ENCODE measurements around the gene LAMA2. TPM values are rescaled to one million over a fixed set of nuclear protein-coding genes. Genes with fewer than 3 reads are reported as not detected.

The LAMA2 gene
- total and polyA plus RNA-seq, 4 donors = 5.2 to 105 (median 45.9) TPM

GRCh38 chr6:129135451-129135850 is 252.5 kb downstream of the LAMA2 start:
- no peak overlapping the region for H3K9ac ChIP-seq (ENCODE audit: insufficient read depth in 1 of 2, low read length in 2 of 2)
- no peaks in the 10 kb centered on the region for H3K9me3 ChIP-seq (ENCODE audit: control insufficient read depth in 4 of 4, insufficient read depth in 3 of 4, low read length in 3 of 4)
- no peak for ATAC-seq (ENCODE audit: insufficient read depth, low FRiP score)
- DNase-seq = peak in 2 of 3 donors; percentile 43 to 69
- no peak overlapping the region for H3K4me3 ChIP-seq
- WGBS, 2 donors = 45 to 53% methylated on average over 1 of the region's 1 CpG
- no peak for TF ChIP-seq CTCF (IDR thresholded peaks at IDR 0.05; ENCODE audit: control extremely low read depth, extremely low read depth)
- peaks cover 0 to 21% (median 18%) of the 10 kb centered on the region in 5 donors for H3K4me1 ChIP-seq (ENCODE audit: control insufficient read depth in 5 of 5, insufficient read depth in 5 of 5, low read length in 5 of 5)
- H3K27ac ChIP-seq (ENCODE audit: low read depth in 1 of 2, low read length in 1 of 2) = peak overlapping the region in 1 of 2 donors; percentile 83
- no peaks in the 10 kb centered on the region for H3K27me3 ChIP-seq (ENCODE audit: control insufficient read depth in 3 of 3, insufficient read depth in 3 of 3, low read length in 2 of 3)
- H3K36me3 ChIP-seq (ENCODE audit: control insufficient read depth in 4 of 4, insufficient read depth in 4 of 4, low read length in 4 of 4) = no peaks in the 10 kb centered on the region

GRCh38 chr6:129136751-129137150 is 253.8 kb downstream of the LAMA2 start:
- H3K4me1 ChIP-seq (ENCODE audit: control insufficient read depth in 5 of 5, insufficient read depth in 5 of 5, low read length in 5 of 5) = peaks cover 0 to 33% (median 19%) of the 10 kb centered on the region in 5 donors
- H3K9ac ChIP-seq (ENCODE audit: insufficient read depth in 1 of 2, low read length in 2 of 2) = no peak overlapping the region
- H3K27me3 ChIP-seq (ENCODE audit: control insufficient read depth in 3 of 3, insufficient read depth in 3 of 3, low read length in 2 of 3) = no peaks in the 10 kb centered on the region
- no peaks in the 10 kb centered on the region for H3K36me3 ChIP-seq (ENCODE audit: control insufficient read depth in 4 of 4, insufficient read depth in 4 of 4, low read length in 4 of 4)
- 87 to 92% methylated on average over 4 of the region's 4 CpGs for WGBS, 2 donors
- peak overlapping the region in 1 of 2 donors; percentile 68 for H3K27ac ChIP-seq (ENCODE audit: low read depth in 1 of 2, low read length in 1 of 2)
- no peak overlapping the region for H3K4me3 ChIP-seq
- DNase-seq = no peak
- ATAC-seq (ENCODE audit: insufficient read depth, low FRiP score) = no peak
- no peaks in the 10 kb centered on the region for H3K9me3 ChIP-seq (ENCODE audit: control insufficient read depth in 4 of 4, insufficient read depth in 3 of 4, low read length in 3 of 4)
- TF ChIP-seq CTCF (IDR thresholded peaks at IDR 0.05; ENCODE audit: control extremely low read depth, extremely low read depth) = no peak

- Histone ChIP-seq H3K27ac (ENCODE audit: low read depth in 1 of 2, low read length in 1 of 2) (peak overlapping the region in 1 of 2 donors; percentile 77), H3K4me1 (ENCODE audit: control insufficient read depth in 5 of 5, insufficient read depth in 5 of 5, low read length in 5 of 5) (peaks cover 0 to 31% (median 14%) of the 10 kb centered on the region in 5 donors), H3K27me3 (ENCODE audit: control insufficient read depth in 3 of 3, insufficient read depth in 3 of 3, low read length in 2 of 3) (no peaks in the 10 kb centered on the region), H3K36me3 (ENCODE audit: control insufficient read depth in 4 of 4, insufficient read depth in 4 of 4, low read length in 4 of 4) (no peaks in the 10 kb centered on the region), H3K4me3 (no peak overlapping the region), H3K9ac (ENCODE audit: insufficient read depth in 1 of 2, low read length in 2 of 2) (no peak overlapping the region), H3K9me3 (ENCODE audit: control insufficient read depth in 4 of 4, insufficient read depth in 3 of 4, low read length in 3 of 4) (no peaks in the 10 kb centered on the region)
- ATAC-seq (ENCODE audit: insufficient read depth, low FRiP score) (no peak), DNase-seq (no peak)
- WGBS, 2 donors = 69 to 72% methylated on average over 4 of the region's 4 CpGs
- TF ChIP-seq CTCF (IDR thresholded peaks at IDR 0.05; ENCODE audit: control extremely low read depth, extremely low read depth) = no peak
Observed at GRCh38 chr6:129138739-129139405, 255.9 kb downstream of the LAMA2 start.
